K562 (cell line): ENCODE measurements around the gene MRPL4. TPM values are rescaled to one million over a fixed set of nuclear protein-coding genes. Genes with fewer than 3 reads are reported as not detected.

Experiments
- COPS2 ChIP-seq: fragments of 450-650 bp; conservative IDR thresholded peaks from 2 replicates; pipeline ENCODE4 v1.6.1; 2016; ENCODE audit warnings: mild to moderate bottlenecking, moderate library complexity
- FOSL1 ChIP-seq: fragments of 200-800 bp; sonication (Bioruptor generic); conservative IDR thresholded peaks from 2 replicates; pipeline ENCODE4 v1.6.1; 2016; ENCODE audit warnings: missing genetic modification characterization, missing compliant biosample characterization
- FOXP1 ChIP-seq: sonication (generic); formaldehyde crosslinking; IDR thresholded peaks from 2 replicates; pipeline ENCODE4 v1.8.0; 2022; ENCODE audit warnings: mild to moderate bottlenecking, missing genetic modification reagents
- L3MBTL2 ChIP-seq: fragments of 450-650 bp; IDR thresholded peaks from 2 replicates; pipeline ENCODE4 v1.6.1; 2016; ENCODE audit warnings: mild to moderate bottlenecking, moderate library complexity
- MED1 ChIP-seq: sonication (generic); formaldehyde crosslinking; IDR thresholded peaks from 2 replicates; pipeline ENCODE4 v1.8.1; 2023; ENCODE audit warnings: missing genetic modification reagents, borderline replicate concordance
- MTA3 ChIP-seq: fragments of 450-650 bp; formaldehyde crosslinking; IDR thresholded peaks from 2 replicates; pipeline ENCODE4 v1.6.1; 2017; ENCODE audit warnings: mild to moderate bottlenecking, borderline replicate concordance
- NR4A1 ChIP-seq, 2 experiments: fragments of 250-450 bp in 1 of 2; fragments of 450-650 bp in 1 of 2; sonication (Bioruptor Pico) in 1 of 2; IDR thresholded peaks; 2 replicates each; pipeline versions ENCODE4 v1.4.0 to v1.6.1; 2016 to 2020; ENCODE audit warnings: mild to moderate bottlenecking in 2 of 2, missing compliant biosample characterization in 1 of 2, missing genetic modification characterization in 1 of 2, moderate library complexity in 1 of 2
- POLR2AphosphoS5 ChIP-seq: IDR thresholded peaks from 2 replicates; pipeline ENCODE4 v1.6.1; 2011; ENCODE audit warnings: mild to moderate bottlenecking, low read depth, low read length, moderate library complexity; ENCODE audit not compliant: control insufficient read depth, insufficient read depth
- PTRF ChIP-seq: fragments of 450-650 bp; IDR thresholded peaks from 2 replicates; pipeline ENCODE4 v1.6.1; 2016; ENCODE audit warnings: mild to moderate bottlenecking, missing genetic modification characterization, missing compliant biosample characterization
- SNRNP70 ChIP-seq: fragments of 200-400 bp; formaldehyde crosslinking; optimal IDR thresholded peaks from 2 replicates; pipeline ENCODE3; 2017; ENCODE audit warnings: low read depth, low read length
- SUPT5H ChIP-seq: fragments of 450-650 bp; IDR thresholded peaks from 2 replicates; pipeline ENCODE4 v1.6.1; 2016
- TEAD1 ChIP-seq, 2 experiments: fragments of 450-650 bp in 1 of 2; sonication (generic) in 1 of 2; formaldehyde crosslinking; IDR thresholded peaks; 2 replicates each; pipeline versions ENCODE4 v1.4.0 to v1.8.0; 2020 to 2022; ENCODE audit warnings: mild to moderate bottlenecking in 2 of 2, missing genetic modification reagents in 1 of 2
- ZKSCAN1 ChIP-seq: fragments of 150-350 bp; IDR thresholded peaks from 2 replicates; pipeline ENCODE4 v1.6.1; 2016; ENCODE audit warnings: low read depth, low read length
- polyA plus RNA-seq, 8 experiments: library from polyadenylated mRNA; depleted of rRNA in 4 of 8; stranded (reverse) in 5 of 8; unstranded in 3 of 8; fragments of >200 nt; fragmentation: Nextera tagmentation in 2 of 8; fragmentation: Illumina TruSeq in 1 of 8; extraction: Ambion mirVana in 2 of 8; extraction: Trizol in 1 of 8; gene quantifications; 2 replicates each; pipeline versions ENCODE4 v1.2.1 to v1.2.3, GENCODE V29; 2011 to 2014; ENCODE audit warnings: inconsistent platforms in 1 of 8, missing spikeins in 1 of 8
- total RNA-seq, 7 experiments: library from RNA; depleted of rRNA in 6 of 7; stranded (reverse); fragments of >200 nt in 6 of 7; fragmentation: Illumina TruSeq in 2 of 7; extraction: Trizol in 2 of 7; gene quantifications; 2 replicates each; pipeline versions ENCODE4 v1.2.1 to v1.2.3, GENCODE V29; 2011 to 2021; ENCODE audit warnings: low replicate concordance in 1 of 7
- TF ChIP-seq, protein P1 (sequence below): sonication (generic); formaldehyde crosslinking; IDR thresholded peaks from 2 replicates; pipeline ENCODE4 v1.9.0; 2022; ENCODE audit warnings: mild to moderate bottlenecking, missing genetic modification reagents
- TF ChIP-seq, protein P2 (sequence below): fragments of 250-450 bp; sonication (Bioruptor Pico); IDR thresholded peaks from 2 replicates; pipeline ENCODE4 v1.9.0; 2021; ENCODE audit warnings: mild to moderate bottlenecking, inconsistent platforms
- TF ChIP-seq, protein P3 (sequence below): fragments of 450-650 bp; formaldehyde crosslinking; IDR thresholded peaks from 2 replicates; pipeline ENCODE4 v1.4.0; 2022; ENCODE audit warnings: mild to moderate bottlenecking, moderate library complexity
- TF ChIP-seq, protein P4 (sequence below): fragments of 450-650 bp; IDR thresholded peaks from 2 replicates; pipeline ENCODE4 v1.6.1; 2016; ENCODE audit warnings: borderline replicate concordance
- TF ChIP-seq, protein P5 (sequence below): sonication (generic); formaldehyde crosslinking; IDR thresholded peaks from 2 replicates; pipeline ENCODE4 v1.8.1; 2023; ENCODE audit warnings: mild to moderate bottlenecking, missing genetic modification reagents, moderate library complexity

Gene MRPL4
- total and polyA plus RNA-seq, 9 of the 15 experiments (the other 6 are each of a cell fraction or from before 2014, with no cell fraction given): 1.4 to 239 (median 64.9) TPM

DNA sequence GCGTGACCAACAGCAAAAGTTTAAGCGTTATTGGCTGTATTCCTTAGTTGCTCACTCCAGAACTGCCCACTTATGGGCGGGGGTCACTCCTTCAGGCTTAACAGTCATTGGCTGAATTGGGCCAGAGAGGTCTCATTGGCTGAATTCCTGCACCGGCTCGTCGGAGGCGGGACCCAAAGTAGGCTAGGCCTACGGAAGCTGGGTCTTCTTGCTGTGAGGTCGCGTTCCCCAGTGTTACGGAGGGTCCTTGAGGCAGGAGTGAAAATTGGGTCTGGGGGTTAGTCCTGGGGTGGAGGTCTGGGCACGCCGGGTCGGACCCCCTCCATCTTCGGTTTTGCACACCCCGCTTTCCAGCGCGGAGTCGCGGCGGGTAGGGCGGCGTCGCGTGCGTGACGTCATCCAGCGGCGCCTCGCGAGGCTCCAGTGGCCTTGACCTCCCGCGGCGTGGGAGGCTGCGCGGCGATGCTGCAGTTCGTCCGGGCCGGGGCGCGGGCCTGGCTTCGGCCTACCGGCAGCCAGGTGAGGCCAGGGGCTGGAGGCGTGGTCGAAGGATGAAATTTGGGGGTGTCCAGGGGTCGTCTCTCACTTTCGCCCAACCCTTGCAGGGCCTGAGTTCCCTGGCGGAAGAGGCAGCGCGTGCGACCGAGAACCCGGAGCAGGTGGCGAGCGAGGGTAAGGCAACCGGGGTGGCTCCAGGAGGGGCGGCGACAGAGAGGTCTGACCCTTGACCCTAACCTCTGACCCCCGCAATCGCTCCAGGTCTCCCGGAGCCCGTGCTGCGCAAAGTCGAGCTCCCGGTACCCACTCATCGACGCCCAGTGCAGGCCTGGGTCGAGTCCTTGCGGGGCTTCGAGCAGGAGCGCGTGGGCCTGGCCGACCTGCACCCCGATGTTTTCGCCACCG, at the start of gene MRPL4 (continued):
- TF ChIP-seq SUPT5H: peak; percentile 88
- TF ChIP-seq, protein P1, sequence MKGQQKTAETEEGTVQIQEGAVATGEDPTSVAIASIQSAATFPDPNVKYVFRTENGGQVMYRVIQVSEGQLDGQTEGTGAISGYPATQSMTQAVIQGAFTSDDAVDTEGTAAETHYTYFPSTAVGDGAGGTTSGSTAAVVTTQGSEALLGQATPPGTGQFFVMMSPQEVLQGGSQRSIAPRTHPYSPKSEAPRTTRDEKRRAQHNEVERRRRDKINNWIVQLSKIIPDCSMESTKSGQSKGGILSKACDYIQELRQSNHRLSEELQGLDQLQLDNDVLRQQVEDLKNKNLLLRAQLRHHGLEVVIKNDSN (CRISPR knock-in tag): peak; percentile 61
- peak; percentile 70 for TF ChIP-seq POLR2AphosphoS5
- peak; percentile 87 for TF ChIP-seq MTA3
- TF ChIP-seq FOXP1 (CRISPR knock-in tag): peak; percentile 11; the same call in 1 of the 2 replicates
- no peak for TF ChIP-seq COPS2
- TF ChIP-seq TEAD1 (CRISPR knock-in tag; IDR thresholded peaks at IDR 0.05): peak; percentile 40 to 81; a peak in 3 of 4 replicates
- TF ChIP-seq, protein P2, sequence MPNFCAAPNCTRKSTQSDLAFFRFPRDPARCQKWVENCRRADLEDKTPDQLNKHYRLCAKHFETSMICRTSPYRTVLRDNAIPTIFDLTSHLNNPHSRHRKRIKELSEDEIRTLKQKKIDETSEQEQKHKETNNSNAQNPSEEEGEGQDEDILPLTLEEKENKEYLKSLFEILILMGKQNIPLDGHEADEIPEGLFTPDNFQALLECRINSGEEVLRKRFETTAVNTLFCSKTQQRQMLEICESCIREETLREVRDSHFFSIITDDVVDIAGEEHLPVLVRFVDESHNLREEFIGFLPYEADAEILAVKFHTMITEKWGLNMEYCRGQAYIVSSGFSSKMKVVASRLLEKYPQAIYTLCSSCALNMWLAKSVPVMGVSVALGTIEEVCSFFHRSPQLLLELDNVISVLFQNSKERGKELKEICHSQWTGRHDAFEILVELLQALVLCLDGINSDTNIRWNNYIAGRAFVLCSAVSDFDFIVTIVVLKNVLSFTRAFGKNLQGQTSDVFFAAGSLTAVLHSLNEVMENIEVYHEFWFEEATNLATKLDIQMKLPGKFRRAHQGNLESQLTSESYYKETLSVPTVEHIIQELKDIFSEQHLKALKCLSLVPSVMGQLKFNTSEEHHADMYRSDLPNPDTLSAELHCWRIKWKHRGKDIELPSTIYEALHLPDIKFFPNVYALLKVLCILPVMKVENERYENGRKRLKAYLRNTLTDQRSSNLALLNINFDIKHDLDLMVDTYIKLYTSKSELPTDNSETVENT (CRISPR knock-in tag): peak; percentile 77
- TF ChIP-seq, protein P3, sequence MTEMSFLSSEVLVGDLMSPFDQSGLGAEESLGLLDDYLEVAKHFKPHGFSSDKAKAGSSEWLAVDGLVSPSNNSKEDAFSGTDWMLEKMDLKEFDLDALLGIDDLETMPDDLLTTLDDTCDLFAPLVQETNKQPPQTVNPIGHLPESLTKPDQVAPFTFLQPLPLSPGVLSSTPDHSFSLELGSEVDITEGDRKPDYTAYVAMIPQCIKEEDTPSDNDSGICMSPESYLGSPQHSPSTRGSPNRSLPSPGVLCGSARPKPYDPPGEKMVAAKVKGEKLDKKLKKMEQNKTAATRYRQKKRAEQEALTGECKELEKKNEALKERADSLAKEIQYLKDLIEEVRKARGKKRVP: 0 out of 2 replicates have a peak, but pooled peaks have one; percentile 48
- no peak for TF ChIP-seq SNRNP70
- 0 out of 2 replicates have a peak, but pooled peaks have one; percentile 60 for TF ChIP-seq ZKSCAN1
- TF ChIP-seq, protein P4, sequence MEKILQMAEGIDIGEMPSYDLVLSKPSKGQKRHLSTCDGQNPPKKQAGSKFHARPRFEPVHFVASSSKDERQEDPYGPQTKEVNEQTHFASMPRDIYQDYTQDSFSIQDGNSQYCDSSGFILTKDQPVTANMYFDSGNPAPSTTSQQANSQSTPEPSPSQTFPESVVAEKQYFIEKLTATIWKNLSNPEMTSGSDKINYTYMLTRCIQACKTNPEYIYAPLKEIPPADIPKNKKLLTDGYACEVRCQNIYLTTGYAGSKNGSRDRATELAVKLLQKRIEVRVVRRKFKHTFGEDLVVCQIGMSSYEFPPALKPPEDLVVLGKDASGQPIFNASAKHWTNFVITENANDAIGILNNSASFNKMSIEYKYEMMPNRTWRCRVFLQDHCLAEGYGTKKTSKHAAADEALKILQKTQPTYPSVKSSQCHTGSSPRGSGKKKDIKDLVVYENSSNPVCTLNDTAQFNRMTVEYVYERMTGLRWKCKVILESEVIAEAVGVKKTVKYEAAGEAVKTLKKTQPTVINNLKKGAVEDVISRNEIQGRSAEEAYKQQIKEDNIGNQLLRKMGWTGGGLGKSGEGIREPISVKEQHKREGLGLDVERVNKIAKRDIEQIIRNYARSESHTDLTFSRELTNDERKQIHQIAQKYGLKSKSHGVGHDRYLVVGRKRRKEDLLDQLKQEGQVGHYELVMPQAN: peak; percentile 96
- peak; percentile 61 for TF ChIP-seq FOSL1 (tag)
- TF ChIP-seq PTRF: no peak
- no peak for TF ChIP-seq MED1 (CRISPR knock-in tag)
- TF ChIP-seq NR4A1 (CRISPR knock-in tag; IDR thresholded peaks at IDR 0.05): 0 out of 2 replicates have a peak, but pooled peaks have one; percentile 50
- TF ChIP-seq NR4A1 (tag; IDR thresholded peaks at IDR 0.05): peak; percentile 65
- TF ChIP-seq, protein P5, sequence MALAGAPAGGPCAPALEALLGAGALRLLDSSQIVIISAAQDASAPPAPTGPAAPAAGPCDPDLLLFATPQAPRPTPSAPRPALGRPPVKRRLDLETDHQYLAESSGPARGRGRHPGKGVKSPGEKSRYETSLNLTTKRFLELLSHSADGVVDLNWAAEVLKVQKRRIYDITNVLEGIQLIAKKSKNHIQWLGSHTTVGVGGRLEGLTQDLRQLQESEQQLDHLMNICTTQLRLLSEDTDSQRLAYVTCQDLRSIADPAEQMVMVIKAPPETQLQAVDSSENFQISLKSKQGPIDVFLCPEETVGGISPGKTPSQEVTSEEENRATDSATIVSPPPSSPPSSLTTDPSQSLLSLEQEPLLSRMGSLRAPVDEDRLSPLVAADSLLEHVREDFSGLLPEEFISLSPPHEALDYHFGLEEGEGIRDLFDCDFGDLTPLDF: peak; percentile 46; the same call in 1 of the 2 replicates
- peak; percentile 91 for TF ChIP-seq L3MBTL2
